Measurements from ENCODE around the gene BAIAP3.

- no peak for TF ChIP-seq TCF7L2 (IDR thresholded peaks at IDR 0.05; ENCODE audit: borderline replicate concordance, extremely low read depth, insufficient read depth, insufficient read length)
- TF ChIP-seq POLR2A (IDR thresholded peaks at IDR 0.05; ENCODE audit: borderline replicate concordance, extremely low read depth, insufficient read depth, insufficient read length), result no peak
- TF ChIP-seq EZH2phosphoT487 (IDR thresholded peaks at IDR 0.05; ENCODE audit: borderline replicate concordance), result no peak
- TF ChIP-seq MAX (IDR thresholded peaks at IDR 0.05), result no peak
- no peak for TF ChIP-seq SIN3A (IDR thresholded peaks at IDR 0.05; ENCODE audit: low read depth)
- no peak for TF ChIP-seq CTCF (IDR thresholded peaks at IDR 0.05 in 2 of 3, conservative IDR thresholded peaks at IDR 0.05 in 1 of 3; ENCODE audit: borderline replicate concordance in 1 of 3, insufficient read depth in 1 of 3, low read depth in 2 of 3, low read length in 2 of 3)
- TF ChIP-seq RAD21 (IDR thresholded peaks at IDR 0.05; ENCODE audit: low read depth), result no peak
- TF ChIP-seq ZBTB33 (IDR thresholded peaks at IDR 0.05; ENCODE audit: extremely low read depth, insufficient replicate concordance, low read length), result no peak
- no peak for TF ChIP-seq JUND (IDR thresholded peaks at IDR 0.05)
- TF ChIP-seq CEBPB (IDR thresholded peaks at IDR 0.05; ENCODE audit: low read depth), result no peak
- no peak for TF ChIP-seq ZFX (IDR thresholded peaks at IDR 0.05)
- no peak for TF ChIP-seq ELF1 (IDR thresholded peaks at IDR 0.05; ENCODE audit: borderline replicate concordance, low read depth)
These were observed 61.0 kb downstream of the BAIAP3 start for GRCh38 chr16:1394367-1394951.
